Measurements from ENCODE around the gene SEMA5B. TPM values are rescaled to one million over a fixed set of nuclear protein-coding genes. Genes with fewer than 3 reads are reported as not detected.
A peak's percentile ranks its signal among the peaks of the same experiment; 100 is the strongest.

The SEMA5B gene
- total and polyA plus RNA-seq, 7 donors = 0.08 to 1.1 (median 0.43) TPM

DNA sequence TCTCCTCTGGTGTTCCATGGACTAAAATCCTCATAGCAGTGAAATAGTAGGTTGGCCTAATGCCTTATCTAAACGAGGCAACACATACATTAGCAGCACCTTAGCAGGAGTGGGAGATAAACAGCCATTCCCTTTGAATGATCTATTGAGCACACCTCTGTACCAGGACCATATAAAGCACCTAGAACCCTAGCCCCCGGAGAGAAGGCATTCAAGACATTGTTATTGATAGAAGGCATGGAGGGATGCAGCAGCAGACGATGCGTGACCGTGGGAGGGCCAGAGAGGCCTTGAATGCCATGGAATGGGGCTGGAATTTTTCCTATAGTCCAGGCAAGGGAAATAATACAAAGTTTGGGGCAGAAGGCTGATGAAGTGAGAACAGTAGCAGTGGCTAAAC is 6.6 kb upstream of the SEMA5B start:
- WGBS, 3 donors = 82 to 89% (median 87%) methylated on average over 5 of the region's 5 CpGs
- H3K27ac ChIP-seq = no peak overlapping the region
- DNase-seq (no peak), ATAC-seq (no peak)
- no peaks in the 10 kb centered on the region for H3K36me3 ChIP-seq (ENCODE audit: insufficient read depth in 1 of 2, low read depth in 1 of 2)
- H3K27me3 ChIP-seq (ENCODE audit: insufficient read depth in 3 of 3, low read length in 2 of 3) = peaks cover 0 to 34% (median 0%) of the 10 kb centered on the region in 3 donors
- intact Hi-C loops (cut with DNase I) = no loop called here
- TF ChIP-seq, protein P1, sequence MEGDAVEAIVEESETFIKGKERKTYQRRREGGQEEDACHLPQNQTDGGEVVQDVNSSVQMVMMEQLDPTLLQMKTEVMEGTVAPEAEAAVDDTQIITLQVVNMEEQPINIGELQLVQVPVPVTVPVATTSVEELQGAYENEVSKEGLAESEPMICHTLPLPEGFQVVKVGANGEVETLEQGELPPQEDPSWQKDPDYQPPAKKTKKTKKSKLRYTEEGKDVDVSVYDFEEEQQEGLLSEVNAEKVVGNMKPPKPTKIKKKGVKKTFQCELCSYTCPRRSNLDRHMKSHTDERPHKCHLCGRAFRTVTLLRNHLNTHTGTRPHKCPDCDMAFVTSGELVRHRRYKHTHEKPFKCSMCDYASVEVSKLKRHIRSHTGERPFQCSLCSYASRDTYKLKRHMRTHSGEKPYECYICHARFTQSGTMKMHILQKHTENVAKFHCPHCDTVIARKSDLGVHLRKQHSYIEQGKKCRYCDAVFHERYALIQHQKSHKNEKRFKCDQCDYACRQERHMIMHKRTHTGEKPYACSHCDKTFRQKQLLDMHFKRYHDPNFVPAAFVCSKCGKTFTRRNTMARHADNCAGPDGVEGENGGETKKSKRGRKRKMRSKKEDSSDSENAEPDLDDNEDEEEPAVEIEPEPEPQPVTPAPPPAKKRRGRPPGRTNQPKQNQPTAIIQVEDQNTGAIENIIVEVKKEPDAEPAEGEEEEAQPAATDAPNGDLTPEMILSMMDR (IDR thresholded peaks at IDR 0.05) = no peak
- no peak overlapping the region for H3K4me3 ChIP-seq
- H3K4me1 ChIP-seq = peaks cover 2% of the 10 kb centered on the region
- H3K9me3 ChIP-seq = no peaks in the 10 kb centered on the region

DNA sequence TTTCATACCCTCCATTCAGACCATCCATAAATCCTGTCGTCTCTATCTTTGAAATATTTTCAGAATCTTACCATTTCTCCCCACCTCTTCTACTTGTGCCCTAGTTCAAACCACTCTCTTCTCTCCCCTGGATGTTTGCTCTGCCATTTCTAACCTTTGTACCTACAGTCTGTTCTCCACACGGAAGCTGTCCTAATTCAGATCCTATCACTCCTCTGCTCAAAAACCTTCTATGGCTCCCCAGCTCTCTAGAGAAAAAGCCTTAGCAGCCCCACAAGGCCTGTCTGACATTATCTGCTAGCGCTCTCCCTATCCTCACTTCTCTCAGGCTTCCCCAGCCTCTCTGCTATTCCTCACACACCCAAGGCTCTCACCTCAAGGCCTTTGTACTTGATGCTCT is 4.5 kb upstream of the SEMA5B start:
- H3K27me3 ChIP-seq (ENCODE audit: insufficient read depth in 3 of 3, low read length in 2 of 3) = peaks cover 0 to 51% (median 4%) of the 10 kb centered on the region in 3 donors
- no peak for DNase-seq
- no peak for ATAC-seq
- H3K4me1 ChIP-seq = peaks cover 5% of the 10 kb centered on the region
- no peak overlapping the region for H3K4me3 ChIP-seq
- intact Hi-C loops (cut with DNase I) = no loop called here
- TF ChIP-seq, protein P1 (IDR thresholded peaks at IDR 0.05) = no peak
- H3K27ac ChIP-seq = no peak overlapping the region
- H3K9me3 ChIP-seq = no peaks in the 10 kb centered on the region
- WGBS, 3 donors = 77 to 91% (median 77%) methylated on average over 3 of the region's 3 CpGs
- H3K36me3 ChIP-seq (ENCODE audit: insufficient read depth in 1 of 2, low read depth in 1 of 2) = no peaks in the 10 kb centered on the region

DNA sequence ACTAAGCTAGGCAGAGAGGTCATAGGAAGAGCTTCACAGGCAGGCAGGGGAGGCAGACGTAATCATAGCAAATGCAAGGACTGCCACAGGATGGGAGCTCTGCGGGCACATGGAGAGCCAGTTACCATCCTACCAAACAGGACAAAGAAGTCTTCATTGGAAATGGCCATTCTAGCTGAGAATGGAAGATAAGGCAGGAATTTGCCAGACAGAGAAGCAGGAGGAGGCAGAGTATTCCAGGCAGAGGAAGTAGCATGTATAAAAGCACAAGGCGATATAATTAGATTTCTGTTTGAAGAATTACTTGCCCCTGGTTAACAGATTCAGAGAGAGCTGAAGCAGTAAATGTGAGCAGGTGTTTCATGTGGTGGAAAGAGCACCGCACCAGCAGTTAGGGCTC is 3.5 kb upstream of the SEMA5B start:
- Histone ChIP-seq H3K4me1 (peaks cover 10% of the 10 kb centered on the region), H3K36me3 (ENCODE audit: insufficient read depth in 1 of 2, low read depth in 1 of 2) (no peaks in the 10 kb centered on the region), H3K27me3 (ENCODE audit: insufficient read depth in 3 of 3, low read length in 2 of 3) (peaks cover 0 to 61% (median 8%) of the 10 kb centered on the region in 3 donors), H3K4me3 (no peak overlapping the region), H3K27ac (no peak overlapping the region), H3K9me3 (no peaks in the 10 kb centered on the region)
- no peak for DNase-seq
- WGBS, 3 donors = 71 to 79% (median 73%) methylated on average over 4 of the region's 4 CpGs
- TF ChIP-seq, protein P1 (IDR thresholded peaks at IDR 0.05) = no peak
- ATAC-seq = no peak
- intact Hi-C loops (cut with DNase I) = no loop called here

DNA sequence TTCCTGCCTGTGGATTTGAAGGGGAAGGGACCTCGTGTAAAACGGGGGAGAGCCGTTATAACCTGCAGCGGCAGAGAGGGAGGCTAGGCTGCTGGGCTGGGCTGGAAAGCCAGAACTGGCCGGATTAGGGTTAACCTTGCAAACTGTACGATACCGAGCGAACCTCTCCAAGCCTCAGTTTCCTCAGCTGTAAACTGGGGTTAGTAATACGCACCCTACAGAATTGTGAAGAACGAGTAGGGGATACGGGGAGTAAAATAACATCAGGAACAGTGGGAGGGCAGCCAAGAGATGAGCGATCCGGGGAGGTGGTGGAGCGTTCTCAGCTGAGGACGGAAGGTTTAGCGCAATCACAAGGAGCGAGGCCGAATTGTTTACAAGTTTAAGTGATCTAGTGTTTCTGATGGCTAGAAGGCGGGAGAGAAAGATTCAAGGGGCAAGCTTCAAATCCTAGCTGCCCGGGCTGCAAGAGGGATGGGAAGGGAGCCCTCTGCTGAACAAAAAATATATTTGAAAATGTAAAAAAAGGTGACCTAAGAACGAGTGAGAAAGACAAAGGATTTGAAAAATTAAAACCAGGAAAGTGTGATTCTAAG is 768 bp upstream of the SEMA5B start:
- Histone ChIP-seq H3K4me1 (peaks cover 10% of the 10 kb centered on the region), H3K27ac (no peak overlapping the region), H3K27me3 (ENCODE audit: insufficient read depth in 3 of 3, low read length in 2 of 3) (peaks cover 0 to 83% (median 18%) of the 10 kb centered on the region in 3 donors), H3K9me3 (no peaks in the 10 kb centered on the region), H3K36me3 (ENCODE audit: insufficient read depth in 1 of 2, low read depth in 1 of 2) (no peaks in the 10 kb centered on the region), H3K4me3 (peak overlapping the region; percentile 74)
- DNase-seq (peak in 1 of 2 donors; percentile 17), ATAC-seq (peak; percentile 28 to 67 (median 46))
- 1 to 4% (median 2%) methylated on average over 21 of the region's 21 CpGs for WGBS, 3 donors
- intact Hi-C loops (cut with DNase I) = loop anchor here in 1 of 2 donors (2.0 to 5.0 kb wide), 2 partner anchors 86 to 229 kb away; no protein-coding TSS in a partner anchor
- TF ChIP-seq, protein P1 (IDR thresholded peaks at IDR 0.05) = peak; percentile 49

All from psoas muscle (tissue), 8 donors.